HFFc6 (cell line): ENCODE measurements around the gene EFCAB11. TPM values are rescaled to one million over a fixed set of nuclear protein-coding genes. Genes with fewer than 3 reads are reported as not detected.

Experiments
- DNase-seq: peaks from one replicate; pipeline ENCODE4 v3.0.0-alpha.2; 2018
- H3K27ac Mint-ChIP-seq: 2 replicates; pipeline ENCODE4 v1.8.0; 2020; ENCODE audit warnings: mild to moderate bottlenecking, mixed read lengths
- H3K27me3 Mint-ChIP-seq: 2 replicates; pipeline ENCODE4 v1.8.0; 2021; ENCODE audit warnings: mild to moderate bottlenecking, moderate library complexity, mixed read lengths; ENCODE audit not compliant: insufficient read depth
- H3K36me3 Mint-ChIP-seq: 2 replicates; pipeline ENCODE4 v1.8.0; 2021; ENCODE audit warnings: low read depth, mixed read lengths
- H3K4me1 Mint-ChIP-seq: 2 replicates; pipeline ENCODE4 v1.8.0; 2020; ENCODE audit warnings: low read depth, mixed read lengths
- H3K4me3 Mint-ChIP-seq: 2 replicates; pipeline ENCODE4 v1.8.0; 2020; ENCODE audit warnings: mild to moderate bottlenecking, moderate library complexity, mixed read lengths
- H3K9me3 Mint-ChIP-seq: 2 replicates; pipeline ENCODE4 v1.8.0; 2020; ENCODE audit warnings: mild to moderate bottlenecking, mixed read lengths
- CTCF ChIP-seq: fragments of 200-600 bp; sonication (generic); IDR thresholded peaks from 2 replicates; pipeline ENCODE4 v1.5.0; 2021; ENCODE audit warnings: antibody characterized with exemption, mild to moderate bottlenecking
- total RNA-seq, 6 experiments: library from RNA; stranded (reverse); fragmentation: NEBNext Ultra II Directional; extraction: Animal tissue kit (Norgen Biotek cat#: 25700); gene quantifications; 2 replicates in 1 of 6; 3 replicates in 5 of 6; pipeline ENCODE4 v1.2.3, GENCODE V29; 2021

Gene EFCAB11
- total RNA-seq, 6 experiments from 2014 or later, result 6.6 to 8.4 (median 6.9) TPM

GRCh38 chr14:89952576-89952975 is 2.0 kb downstream of the EFCAB11 start:
- TF ChIP-seq CTCF, result no peak
- Mint-ChIP-seq H3K4me1 (peaks cover 26% of the 10 kb centered on the region), H3K27ac (peak overlapping the region; percentile 97), H3K36me3 (peaks cover 22% of the 10 kb centered on the region), H3K4me3 (0 out of 2 replicates have a peak overlapping the region, but pooled peaks have one; percentile 92), H3K9me3 (no peaks in the 10 kb centered on the region), H3K27me3 (peaks cover 2% of the 10 kb centered on the region; the same call in 1 of the 2 replicates)
- DNase-seq, result no peak

GRCh38 chr14:89947344-89947743 is 7.2 kb downstream of the EFCAB11 start:
- H3K27ac Mint-ChIP-seq, result no peak overlapping the region
- H3K4me3 Mint-ChIP-seq, result no peak overlapping the region
- H3K4me1 Mint-ChIP-seq, result no peaks in the 10 kb centered on the region
- H3K27me3 Mint-ChIP-seq, result no peaks in the 10 kb centered on the region
- TF ChIP-seq CTCF, result no peak
- no peaks in the 10 kb centered on the region for H3K9me3 Mint-ChIP-seq
- peaks cover 13% of the 10 kb centered on the region for H3K36me3 Mint-ChIP-seq
- no peak for DNase-seq

GRCh38 chr14:89941830-89942377 is 12.6 kb downstream of the EFCAB11 start:
- Mint-ChIP-seq H3K27ac (no peak overlapping the region), H3K4me3 (no peak overlapping the region), H3K27me3 (no peaks in the 10 kb centered on the region), H3K36me3 (no peaks in the 10 kb centered on the region), H3K4me1 (no peaks in the 10 kb centered on the region), H3K9me3 (no peaks in the 10 kb centered on the region)
- TF ChIP-seq CTCF, result no peak
- DNase-seq, result no peak

GRCh38 chr14:89936654-89937185 is 17.8 kb downstream of the EFCAB11 start:
- H3K4me1 Mint-ChIP-seq, result no peaks in the 10 kb centered on the region
- H3K9me3 Mint-ChIP-seq, result no peaks in the 10 kb centered on the region
- H3K4me3 Mint-ChIP-seq, result no peak overlapping the region
- H3K36me3 Mint-ChIP-seq, result no peaks in the 10 kb centered on the region
- no peak for DNase-seq
- no peak overlapping the region for H3K27ac Mint-ChIP-seq
- H3K27me3 Mint-ChIP-seq, result no peaks in the 10 kb centered on the region
- peak; percentile 33; the same call in 1 of the 2 replicates for TF ChIP-seq CTCF

GRCh38 chr14:89933002-89933401 is 21.5 kb downstream of the EFCAB11 start:
- H3K4me3 Mint-ChIP-seq, result no peak overlapping the region
- no peaks in the 10 kb centered on the region for H3K9me3 Mint-ChIP-seq
- DNase-seq, result no peak
- H3K27ac Mint-ChIP-seq, result no peak overlapping the region
- no peaks in the 10 kb centered on the region for H3K27me3 Mint-ChIP-seq
- no peaks in the 10 kb centered on the region for H3K36me3 Mint-ChIP-seq
- no peak for TF ChIP-seq CTCF
- H3K4me1 Mint-ChIP-seq, result no peaks in the 10 kb centered on the region
